Mammary epithelial cell (primary cell): ENCODE data around the gene ADAMTS10.

Experiments
- CTCF ChIP-seq, 2 donors: IDR thresholded peaks in 1 of 2; conservative IDR thresholded peaks in 1 of 2; 2 replicates each; pipeline ENCODE4 v1.5.1; 2011 to 2012; ENCODE audit warnings: inconsistent platforms in 2 of 2, low read length in 2 of 2, mild to moderate bottlenecking in 2 of 2, control low read depth in 1 of 2, low read depth in 1 of 2; ENCODE audit not compliant: insufficient read depth in 1 of 2; ENCODE audit errors: extremely low read depth in 1 of 2
- EZH2 ChIP-seq: IDR thresholded peaks from 2 replicates; pipeline ENCODE4 v1.6.1; 2012; ENCODE audit warnings: low read length, inconsistent platforms, borderline replicate concordance

GRCh38 chr19:8532225-8532624, 78.3 kb downstream of the ADAMTS10 start:
- no peak for TF ChIP-seq CTCF (conservative IDR thresholded peaks at IDR 0.05 in 1 of 2, IDR thresholded peaks at IDR 0.05 in 1 of 2; ENCODE audit: extremely low read depth in 1 of 2, insufficient read depth in 1 of 2, low read depth in 1 of 2, low read length in 2 of 2)
- TF ChIP-seq EZH2: no peak
